Measurements from ENCODE around the gene ULBP1.
"Not testable (repeated sequence)": the region's sequence is repeated elsewhere in the genome, so short reads cannot be mapped to it uniquely, and the experiment has no call there.

GRCh38 chr6:149991472-149991795 lies 27.7 kb downstream of the ULBP1 start:
- TF ChIP-seq CTCF, POLR2A (IDR thresholded peaks at IDR 0.05): not testable (repeated sequence)
